SU-DHL-6 (cell line): ENCODE results near the gene ZNF490.
"Not testable (repeated sequence)": the region's sequence is repeated elsewhere in the genome, so short reads cannot be mapped to it uniquely, and the experiment has no call there.

Experiments used
- H2AFZ ChIP-seq: fragments of 200-600 bp; sonication (generic); 2 replicates; pipeline ENCODE4 v1.6.1; 2014; ENCODE audit warnings: low read depth, mild to moderate bottlenecking, moderate library complexity, mixed read lengths, antibody characterized with exemption, low read length; ENCODE audit not compliant: severe bottlenecking
- H3F3A ChIP-seq: fragments of 200-600 bp; shearing (Covaris generic); 2 replicates; pipeline ENCODE4 v1.6.0; 2016; ENCODE audit warnings: antibody characterized with exemption, mild to moderate bottlenecking; ENCODE audit not compliant: insufficient read depth
- H3K27ac ChIP-seq: fragments of 200-600 bp; sonication (generic); 2 replicates; pipeline ENCODE4 v1.5.1; 2016; ENCODE audit warnings: low read depth, mild to moderate bottlenecking, low read length, moderate library complexity, mixed read lengths
- H3K27me3 ChIP-seq: fragments of 200-600 bp; sonication (generic), shearing (Covaris generic); 2 replicates; pipeline ENCODE4 v1.6.0; 2014; ENCODE audit warnings: mild to moderate bottlenecking, low read length
- H3K36me3 ChIP-seq: fragments of 200-600 bp; sonication (generic); 2 replicates; pipeline ENCODE4 v1.6.1; 2014; ENCODE audit warnings: mild to moderate bottlenecking, low read length, mixed read lengths
- H3K4me2 ChIP-seq: fragments of 300-600, 200-600 bp; shearing (Covaris generic), sonication (generic); 2 replicates; pipeline ENCODE4 v1.6.0; 2014; ENCODE audit warnings: low read length, low read depth, mild to moderate bottlenecking; ENCODE audit not compliant: poor library complexity, severe bottlenecking
- H3K4me3 ChIP-seq: fragments of 200-600 bp; sonication (generic); 2 replicates; pipeline ENCODE4 v1.5.1; 2014; ENCODE audit warnings: antibody characterized with exemption, low read length, mild to moderate bottlenecking, mixed read lengths; ENCODE audit not compliant: insufficient read depth, poor library complexity, severe bottlenecking
- H3K79me2 ChIP-seq: fragments of 200-600 bp; sonication (generic); 2 replicates; pipeline ENCODE4 v1.6.1; 2014; ENCODE audit warnings: mild to moderate bottlenecking, low read length, moderate library complexity; ENCODE audit not compliant: insufficient read depth
- H3K9ac ChIP-seq: fragments of 200-600 bp; sonication (generic); 2 replicates; pipeline ENCODE4 v1.7.0; 2014; ENCODE audit warnings: mild to moderate bottlenecking, low read length
- H3K9me2 ChIP-seq: fragments of 200-600 bp; sonication (generic); replicated peaks from 2 replicates; pipeline ENCODE4 v1.6.1; 2014; ENCODE audit warnings: low read length; ENCODE audit not compliant: insufficient read depth
- H3K9me3 ChIP-seq: fragments of 200-600 bp; sonication (generic); 2 replicates; pipeline ENCODE4 v1.6.1; 2014; ENCODE audit warnings: low read length, mixed read lengths; ENCODE audit not compliant: insufficient read depth
- H4K20me1 ChIP-seq: fragments of 200-600 bp; sonication (generic); 2 replicates; pipeline ENCODE4 v1.6.1; 2014; ENCODE audit warnings: low read depth, mild to moderate bottlenecking, antibody characterized with exemption, low read length, moderate library complexity, mixed read lengths
- CTCF ChIP-seq: fragments of 200-600 bp; sonication (generic); IDR thresholded peaks from one replicate; pipeline ENCODE4 v1.5.1; 2017; ENCODE audit warnings: antibody characterized with exemption, mild to moderate bottlenecking, low read length, moderate library complexity; ENCODE audit not compliant: insufficient read depth, poor library complexity, severe bottlenecking
- EZH2phosphoT487 ChIP-seq: fragments of 200-600 bp; sonication (generic), shearing (Covaris generic); conservative IDR thresholded peaks from 2 replicates; pipeline ENCODE4 v1.6.1; 2018; ENCODE audit warnings: mild to moderate bottlenecking, antibody characterized with exemption, low read length, moderate library complexity, mixed read lengths

ZNF490 gene

GRCh38 chr19:12628040-12629022, 17.7 kb upstream of the ZNF490 start:
- Histone ChIP-seq H3K4me2 (no peak overlapping the region), H3K9ac (no peak overlapping the region), H3K27me3 (no peaks in the 10 kb centered on the region), H3K27ac (no peak overlapping the region), H3K9me3 (peaks cover 16% of the 10 kb centered on the region; the same call in 1 of the 2 replicates), H4K20me1 (no peaks in the 10 kb centered on the region), H3K79me2 (no peaks in the 10 kb centered on the region), H3K4me3 (no peak overlapping the region), H2AFZ (no peak overlapping the region), H3F3A (peaks cover 7% of the 10 kb centered on the region; the same call in 1 of the 2 replicates), H3K36me3 (peaks cover 24% of the 10 kb centered on the region), H3K9me2 (no peaks in the 10 kb centered on the region)
- no peak for TF ChIP-seq CTCF
- TF ChIP-seq EZH2phosphoT487, result no peak

- Histone ChIP-seq H3K27me3 (no peaks in the 10 kb centered on the region), H3K9ac (no peak overlapping the region), H3K9me2 (no peaks in the 10 kb centered on the region), H3K4me3 (no peak overlapping the region), H4K20me1 (no peaks in the 10 kb centered on the region), H2AFZ (no peak overlapping the region), H3K27ac (no peak overlapping the region), H3K9me3 (peaks cover 16% of the 10 kb centered on the region; the same call in 1 of the 2 replicates), H3K36me3 (peaks cover 24% of the 10 kb centered on the region), H3K4me2 (no peak overlapping the region), H3K79me2 (0 out of 2 replicates have a peak, but pooled peaks cover 6% of the 10 kb centered on the region), H3F3A (peaks cover 7% of the 10 kb centered on the region; the same call in 1 of the 2 replicates)
- TF ChIP-seq EZH2phosphoT487, result no peak
- TF ChIP-seq CTCF, result no peak
Observed at GRCh38 chr19:12626958-12627357, 16.3 kb upstream of the ZNF490 start.

GRCh38 chr19:12623361-12624031, 12.9 kb upstream of the ZNF490 start:
- no peak for TF ChIP-seq CTCF
- TF ChIP-seq EZH2phosphoT487, result no peak
- H3K27me3 ChIP-seq, result no peaks in the 10 kb centered on the region
- H3K36me3 ChIP-seq, result peaks cover 17% of the 10 kb centered on the region
- no peak overlapping the region for H3K4me3 ChIP-seq
- H3K9ac ChIP-seq, result no peak overlapping the region
- peaks cover 30% of the 10 kb centered on the region for H3K79me2 ChIP-seq
- no peaks in the 10 kb centered on the region for H3F3A ChIP-seq
- no peaks in the 10 kb centered on the region for H4K20me1 ChIP-seq
- H3K4me2 ChIP-seq, result no peak overlapping the region
- H2AFZ ChIP-seq, result no peak overlapping the region
- peaks cover 15% of the 10 kb centered on the region; the same call in 1 of the 2 replicates for H3K9me3 ChIP-seq
- H3K9me2 ChIP-seq, result no peaks in the 10 kb centered on the region
- no peak overlapping the region for H3K27ac ChIP-seq

GRCh38 chr19:12621253-12622024, 10.8 kb upstream of the ZNF490 start:
- H3K9ac ChIP-seq, H3K27ac ChIP-seq, H2AFZ ChIP-seq, H3K36me3 ChIP-seq, H3K9me3 ChIP-seq, H3K4me3 ChIP-seq, H4K20me1 ChIP-seq, H3K9me2 ChIP-seq, H3F3A ChIP-seq, H3K27me3 ChIP-seq, H3K4me2 ChIP-seq: not testable (repeated sequence)
- H3K79me2 ChIP-seq, result peaks cover 50% of the 10 kb centered on the region
